LNCaP clone FGC (cell line): ENCODE data around the gene SMNDC1.
A peak's percentile ranks its signal among the peaks of the same experiment; 100 is the strongest.

Experiments used
- DNase-seq: peaks from one replicate; pipeline ENCODE4 v3.0.0-alpha.2; 2011; ENCODE audit warnings: low read depth
- H3K4me3 ChIP-seq: 2 replicates; pipeline ENCODE4 v1.5.1; 2011; ENCODE audit warnings: mild to moderate bottlenecking, low read depth, low read length, control low read depth
- CTCF ChIP-seq: IDR thresholded peaks from 2 replicates; pipeline ENCODE4 v1.5.1; 2012; ENCODE audit warnings: mild to moderate bottlenecking; ENCODE audit not compliant: control insufficient read depth, insufficient read depth; ENCODE audit errors: extremely low read depth

Gene SMNDC1

GRCh38 chr10:110307805-110308204 lies 3.1 kb upstream of the SMNDC1 start:
- no peak overlapping the region for H3K4me3 ChIP-seq
- no peak for DNase-seq
- TF ChIP-seq CTCF, result no peak

GRCh38 chr10:110306452-110306768 lies 1.7 kb upstream of the SMNDC1 start:
- no peak for TF ChIP-seq CTCF
- no peak for DNase-seq

GRCh38 chr10:110305767-110306451 lies 1.2 kb upstream of the SMNDC1 start:
- peak overlapping the region; percentile 67 for H3K4me3 ChIP-seq
- peak; percentile 52 for DNase-seq
- peak; percentile 72 for TF ChIP-seq CTCF

More at GRCh38 chr10:110306452-110306768, 1.7 kb upstream of the SMNDC1 start:
- H3K4me3 ChIP-seq, result no peak overlapping the region

DNA sequence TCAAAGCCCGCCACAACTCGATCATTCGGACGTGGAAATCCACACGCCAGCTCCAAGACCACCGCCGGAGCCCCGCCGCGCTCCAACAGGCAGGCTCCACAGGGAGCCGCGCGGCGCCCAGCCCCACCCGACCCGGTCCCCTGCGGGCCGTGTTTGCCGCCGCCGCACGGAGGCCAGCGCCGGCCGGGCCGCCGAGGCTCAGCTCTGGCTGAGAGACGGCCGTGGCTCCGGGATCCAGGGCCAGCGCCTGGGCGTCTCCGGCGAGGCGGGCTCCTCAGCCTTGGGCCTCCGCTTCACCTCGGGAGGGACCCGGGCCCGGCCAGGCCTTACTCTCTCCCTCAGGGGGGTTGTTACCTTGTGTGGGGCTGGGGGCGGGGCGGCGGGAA lies 333 bp downstream of the SMNDC1 start:
- no peak for DNase-seq
- no peak for TF ChIP-seq CTCF
- H3K4me3 ChIP-seq, result peak overlapping the region; percentile 67

GRCh38 chr10:110303681-110304080 lies 1.0 kb downstream of the SMNDC1 start:
- TF ChIP-seq CTCF, result no peak

GRCh38 chr10:110300486-110300986 lies 4.2 kb downstream of the SMNDC1 start:
- TF ChIP-seq CTCF, result no peak
- no peak for DNase-seq
- no peak overlapping the region for H3K4me3 ChIP-seq

More at GRCh38 chr10:110303681-110304080, 1.0 kb downstream of the SMNDC1 start:
- DNase-seq, result no peak
- H3K4me3 ChIP-seq, result peak overlapping the region; percentile 67

- no peak for DNase-seq
- H3K4me3 ChIP-seq, result no peak overlapping the region
- TF ChIP-seq CTCF, result no peak
Measured at GRCh38 chr10:110296966-110297365, 7.8 kb downstream of the SMNDC1 start.
